Right atrium auricular region (tissue), 2 donors: ENCODE results near the gene AOPEP. TPM values are rescaled to one million over a fixed set of nuclear protein-coding genes. Genes with fewer than 3 reads are reported as not detected.

ENCODE experiments used
- DNase-seq: peaks from one replicate; pipeline ENCODE4 v3.0.0-alpha.2; 2019; ENCODE audit warnings: low spot score
- H3K27ac ChIP-seq, 2 donors: fragments of 200-600 bp; sonication (generic); 1 replicate in 1 of 2; 2 replicates in 1 of 2; pipeline ENCODE4 v1.5.1; 2016 to 2019
- H3K27me3 ChIP-seq, 2 donors: fragments of 200-600 bp; sonication (generic); one replicate each; pipeline versions ENCODE4 v1.5.1 to v1.6.0; 2017 to 2019
- H3K36me3 ChIP-seq: fragments of 200-600 bp; sonication (generic); one replicate; pipeline ENCODE4 v1.5.1; 2016
- H3K4me1 ChIP-seq, 2 donors: fragments of 200-600 bp; sonication (generic); one replicate each; pipeline versions ENCODE4 v1.5.1 to v1.6.0; 2017 to 2019
- H3K4me3 ChIP-seq, 2 donors: fragments of 200-600 bp; sonication (generic); 1 replicate in 1 of 2; 2 replicates in 1 of 2; pipeline ENCODE4 v1.5.1; 2017 to 2019; ENCODE audit warnings: mild to moderate bottlenecking in 1 of 2, moderate library complexity in 1 of 2
- H3K9me3 ChIP-seq, 2 donors: fragments of 200-600 bp; sonication (generic); one replicate each; pipeline ENCODE4 v1.5.1; 2019
- CTCF ChIP-seq, 2 donors: fragments of 200-600 bp; sonication (generic); IDR thresholded peaks; one replicate each; pipeline ENCODE4 v1.5.1; 2019; ENCODE audit warnings: antibody characterized with exemption in 2 of 2
- microRNA counts, 2 donors: library from miRNA; unstranded; fragments of <30 nt; microRNA quantifications; one replicate each; lab custom pipeline; 2016 to 2017
- microRNA-seq, 2 donors: library from miRNA; unstranded; fragments of <30 nt; microRNA quantifications; one replicate each; pipeline ENCODE4, GENCODE V29; 2016 to 2017; ENCODE audit warnings: borderline number of aligned reads in 2 of 2, borderline replicate concordance in 1 of 2
- total RNA-seq, 2 donors: library from RNA; depleted of rRNA; stranded (reverse); fragments of >200 nt; gene quantifications; one replicate each; pipeline ENCODE4 v1.1.0, GENCODE V29; 2016

Gene AOPEP
- total RNA-seq, 2 donors from 2014 or later: 262 to 314 TPM

- Histone ChIP-seq H3K4me1 (no peaks in the 10 kb centered on the region), H3K27ac (no peak overlapping the region)
- TF ChIP-seq CTCF (IDR thresholded peaks at IDR 0.05): no peak
These were observed 409.3 kb downstream of the AOPEP start for GRCh38 chr9:95135756-95136155.

More at GRCh38 chr9:95135756-95136155, 409.3 kb downstream of the AOPEP start:
- no peaks in the 10 kb centered on the region for H3K9me3 ChIP-seq
- H3K27me3 ChIP-seq: no peaks in the 10 kb centered on the region
- no peak for DNase-seq
- no peaks in the 10 kb centered on the region for H3K36me3 ChIP-seq
- no peak overlapping the region for H3K4me3 ChIP-seq

MicroRNAs encoded within 50 kb of the gene (microRNA counts, 767-probe panel; counts per million panel counts)
- microRNA hsa-miR-2278 (lab: Ali Mortazavi, UCI) (0 to 31.0 counts per million in 2 donors), microRNA hsa-miR-23b-3p (lab: Ali Mortazavi, UCI) (4,913 to 11,273 counts per million in 2 donors), microRNA hsa-miR-27b-3p (lab: Ali Mortazavi, UCI) (4,975 to 11,130 counts per million in 2 donors)

Small RNA genes lying within 50 kb of the gene (microRNA-seq; reads per million reads assigned to microRNA genes)
- 2.1 to 2.8 reads per million in 2 donors for gene MIR2278
- gene MIR23B: 113,045 to 171,498 reads per million in 2 donors
- 0 reads per million in 2 donors for gene MIR24-1
- gene MIR27B: 14,249 to 15,265 reads per million in 2 donors
- 0 reads per million in 2 donors for gene MIR3074
- 0 reads per million in 2 donors for gene MIR6081

Other genes with a start within 250 kb of the AOPEP start
- gene PCAT7, start 171.6 kb upstream of the AOPEP start, total RNA-seq: not detected
- not detected for gene FBP2, start 132.9 kb upstream of the AOPEP start, total RNA-seq
- gene FBP1, start 87.2 kb upstream of the AOPEP start, total RNA-seq: 1 to 10 TPM; 3.6 to 4.1 TPM